Measurements from ENCODE around the gene TLL2.
A peak's percentile ranks its signal among the peaks of the same experiment; 100 is the strongest.

Gene TLL2

DNA sequence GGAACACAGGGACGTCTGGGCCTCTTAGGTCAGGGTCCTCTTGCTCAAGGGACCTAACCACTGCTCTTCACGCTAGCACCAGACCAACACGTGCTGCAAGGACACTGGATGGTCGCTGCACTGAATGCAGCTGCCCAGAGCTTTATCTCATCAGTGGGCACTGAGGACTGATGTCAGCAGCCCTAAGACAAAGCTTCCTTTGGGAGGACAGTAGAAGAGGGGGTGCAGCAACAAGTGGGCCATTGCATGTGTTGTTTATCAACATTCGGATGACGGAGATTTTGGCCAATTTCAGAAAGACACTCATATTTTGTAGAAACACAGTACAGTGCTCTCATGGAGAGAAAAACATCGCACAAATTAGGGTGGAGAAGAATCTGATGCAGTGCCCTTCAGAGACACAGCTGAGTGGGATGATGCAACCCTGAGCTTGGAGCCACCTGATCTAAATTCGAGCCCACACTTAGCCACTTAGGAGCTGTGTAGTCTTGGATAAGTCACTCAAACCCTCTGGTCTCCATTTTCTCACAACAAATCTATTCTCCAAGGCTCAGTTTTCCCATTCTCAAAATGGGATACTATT, 156.6 kb downstream of the TLL2 start:
- DNase-seq = no peak

DNA sequence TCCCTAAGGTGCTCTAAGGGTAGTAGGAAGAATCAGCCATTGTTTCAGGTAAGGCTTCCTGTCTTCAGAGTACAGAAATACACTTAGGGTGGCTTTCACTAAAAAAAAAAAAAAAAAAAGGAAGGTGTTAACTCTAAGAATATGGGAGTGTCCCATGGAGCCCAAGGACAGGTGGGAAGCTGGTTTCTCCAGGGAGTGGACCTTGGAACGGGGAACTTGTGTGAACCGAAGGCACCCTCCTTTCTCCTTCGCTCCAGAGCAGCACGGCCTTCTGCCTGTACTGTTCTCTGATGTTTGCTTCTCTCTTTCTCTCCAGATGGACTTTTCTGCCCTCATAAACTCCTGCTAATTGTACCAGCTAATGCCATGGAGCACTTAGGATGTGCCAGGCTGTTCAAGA, 161.1 kb downstream of the TLL2 start:
- no peak for DNase-seq

DNA sequence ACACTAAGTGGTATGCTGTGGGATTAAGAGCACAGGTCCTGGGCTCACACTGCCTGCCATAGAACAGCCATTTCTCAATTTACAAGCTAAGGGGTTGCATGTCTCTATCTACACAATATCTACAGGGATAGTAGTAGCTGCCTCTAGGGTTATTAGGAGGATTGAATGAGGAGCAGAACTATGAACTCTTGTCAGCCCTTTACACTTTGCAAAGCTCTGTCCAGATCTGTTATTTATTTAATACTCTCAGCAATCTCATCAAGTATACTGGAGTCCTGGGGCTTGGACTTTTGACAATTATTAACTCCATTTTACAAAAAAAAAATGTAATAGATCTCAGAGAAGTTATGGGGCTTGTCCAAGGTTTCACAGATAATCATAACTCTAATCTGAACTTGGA, 161.7 kb downstream of the TLL2 start:
- DNase-seq = no peak

DNA sequence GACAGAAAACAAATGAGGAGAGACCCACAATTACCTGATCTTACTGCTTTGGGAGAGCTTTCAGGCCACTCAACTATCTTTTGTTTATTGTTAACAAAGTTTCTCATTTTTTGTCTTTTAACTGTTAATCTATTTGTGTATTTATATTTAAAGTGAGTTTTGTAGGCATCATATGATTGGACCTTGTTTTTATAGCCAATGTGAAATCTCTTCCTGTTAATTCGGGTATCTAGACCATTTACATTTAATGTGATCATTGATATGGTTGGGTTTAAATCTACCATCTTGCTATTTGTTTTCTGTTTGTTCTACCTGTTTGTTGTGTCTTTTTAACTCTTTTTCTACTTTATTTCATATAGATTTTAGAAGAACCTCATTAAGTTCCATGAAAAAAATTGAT, 167.4 kb downstream of the TLL2 start:
- no peak for DNase-seq

DNA sequence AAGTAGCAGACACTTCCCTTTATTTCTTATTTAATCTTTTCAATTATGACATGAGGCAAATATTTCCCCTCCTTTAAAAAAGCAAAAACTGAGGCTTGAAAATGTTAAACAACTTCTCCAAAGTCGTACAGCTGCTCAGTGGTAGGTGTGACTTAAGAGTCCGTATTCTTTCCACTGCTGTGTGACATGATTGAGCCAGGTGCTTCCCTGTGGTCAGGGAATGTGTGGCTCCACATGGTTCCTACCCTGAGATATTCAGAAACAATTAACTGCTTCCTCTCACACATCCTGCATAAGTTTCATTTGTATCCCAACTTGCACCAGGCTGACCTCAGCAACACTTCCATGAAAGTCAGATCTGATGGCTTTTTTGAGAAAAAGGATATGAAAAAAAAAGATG, 168.5 kb downstream of the TLL2 start:
- DNase-seq = no peak

DNA sequence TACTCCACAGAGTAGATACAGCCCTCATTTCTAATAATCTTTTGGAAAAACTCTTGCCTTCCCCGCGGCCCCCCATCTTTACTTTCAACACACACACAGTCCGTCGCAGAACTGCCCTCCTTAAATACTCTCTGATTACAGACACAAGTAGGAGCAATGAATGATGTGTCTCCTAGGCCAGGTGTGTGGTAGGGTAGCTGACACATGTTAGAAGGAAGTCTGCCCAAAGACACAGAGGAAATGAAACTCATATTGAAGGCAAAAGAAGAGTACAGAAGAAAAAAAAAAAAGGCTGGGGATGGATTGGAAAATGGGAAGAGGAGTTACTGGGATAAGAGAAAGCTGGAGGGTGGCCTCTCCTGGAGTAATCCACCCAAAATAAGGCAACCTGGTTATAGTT, 169.5 kb downstream of the TLL2 start:
- DNase-seq = no peak

DNA sequence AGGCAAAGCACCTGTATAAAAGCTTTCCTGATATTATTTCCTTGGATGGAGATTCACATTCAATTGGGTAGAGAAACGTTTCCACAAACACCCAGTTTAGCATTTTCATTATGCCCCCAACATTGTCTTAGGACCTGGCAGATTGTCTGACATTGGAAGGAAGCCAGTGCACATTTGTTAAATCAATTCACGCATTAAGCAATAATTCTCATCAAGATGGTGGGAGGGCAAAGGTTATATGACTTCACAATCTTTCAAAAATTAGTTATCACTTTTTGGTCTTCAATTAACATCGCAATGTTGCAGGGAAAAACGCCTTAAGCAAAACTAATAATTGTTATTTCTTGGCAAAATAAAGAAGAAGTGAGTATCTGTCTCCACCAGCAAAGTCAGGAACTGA, 171.3 kb downstream of the TLL2 start:
- no peak for DNase-seq

DNA sequence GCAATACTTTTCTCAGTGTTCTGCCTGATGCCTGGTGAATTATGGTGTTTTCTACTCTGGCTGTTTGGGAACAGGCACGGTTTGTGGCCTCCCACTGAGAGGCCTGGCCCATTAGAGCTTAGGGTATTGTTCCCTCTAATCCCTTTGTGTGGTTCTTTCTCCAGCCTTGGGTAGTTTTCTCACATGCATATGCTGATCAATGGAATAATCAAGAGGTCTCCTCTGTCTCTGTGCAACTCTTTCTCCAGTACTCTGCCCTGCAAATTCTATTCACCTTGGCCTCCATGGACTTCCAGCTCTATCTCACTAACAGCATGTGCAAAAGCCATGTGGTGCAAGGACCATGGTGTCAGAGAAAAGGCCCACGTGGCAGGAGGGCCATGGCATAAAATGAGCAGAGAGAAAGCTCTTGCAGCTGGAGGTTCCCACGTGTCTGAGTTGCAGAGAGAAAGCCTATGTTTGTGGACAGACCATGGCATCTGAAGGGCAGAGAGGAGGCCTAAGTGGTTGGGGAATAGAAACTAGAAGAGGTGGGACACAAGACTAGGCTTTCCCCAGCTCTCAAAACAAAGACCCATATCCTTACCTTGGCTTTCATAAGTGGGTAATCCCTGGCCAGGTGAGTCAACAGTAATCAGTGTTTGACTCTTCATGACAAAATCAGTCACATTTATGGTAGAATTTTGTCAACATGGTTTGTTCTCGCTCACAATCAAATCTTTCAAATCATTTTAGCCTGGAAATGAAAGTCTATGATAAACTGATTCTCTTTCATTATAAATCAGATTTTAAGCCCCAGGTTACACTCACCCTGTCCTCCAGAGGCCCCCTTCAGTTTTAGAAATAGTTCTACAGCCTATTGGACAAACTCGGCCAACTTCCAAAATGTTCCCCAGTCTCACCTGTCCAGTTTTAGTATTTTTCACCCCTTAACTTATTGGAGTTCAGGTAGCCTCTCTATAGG, 172.2 kb downstream of the TLL2 start:
- DNase-seq = no peak

DNA sequence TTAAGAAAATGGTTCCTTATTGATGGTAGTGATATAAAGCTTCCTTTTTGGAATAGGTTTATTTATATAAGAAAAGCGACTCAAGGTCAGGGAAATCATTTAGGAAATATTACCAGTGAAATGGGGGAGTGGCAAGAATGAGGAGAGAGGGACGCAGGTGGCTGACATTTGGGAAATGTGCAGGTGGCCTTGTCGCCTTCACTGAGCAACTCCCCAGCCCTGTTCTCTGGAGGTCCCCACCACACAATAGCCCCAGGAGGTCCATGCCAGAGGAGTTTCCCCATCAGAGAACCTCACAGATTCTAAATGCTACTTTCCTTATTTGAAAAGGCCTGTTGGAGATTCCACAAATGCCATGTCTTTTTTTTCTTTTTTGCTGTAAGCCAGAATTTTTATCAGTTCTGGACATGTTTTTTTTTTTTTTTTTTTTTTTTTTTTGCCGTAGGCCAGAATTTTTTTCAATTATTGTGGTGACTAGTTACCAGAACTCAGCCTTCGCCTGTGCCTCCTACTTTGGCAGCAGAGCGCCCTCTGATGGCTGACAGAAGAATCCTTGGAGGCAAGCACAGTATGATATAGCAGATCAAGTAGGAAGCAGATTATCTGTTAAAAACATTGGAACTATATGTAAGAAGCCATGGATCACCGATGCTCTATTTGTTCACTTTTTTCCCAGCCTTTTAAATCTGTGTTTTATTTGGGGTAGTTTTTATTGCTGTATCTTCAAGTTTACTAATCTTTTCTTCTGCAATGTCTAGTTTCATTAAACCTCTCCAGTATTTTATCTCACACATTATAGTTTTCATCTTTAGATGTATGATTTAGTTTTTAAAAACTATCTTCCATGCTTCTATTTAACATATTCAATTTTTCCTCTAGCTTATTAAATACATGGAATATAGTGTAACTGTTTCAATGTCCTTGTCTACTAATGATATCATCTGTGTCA, 173.5 kb downstream of the TLL2 start:
- peak; percentile 22 to 74 (median 48) for DNase-seq

DNA sequence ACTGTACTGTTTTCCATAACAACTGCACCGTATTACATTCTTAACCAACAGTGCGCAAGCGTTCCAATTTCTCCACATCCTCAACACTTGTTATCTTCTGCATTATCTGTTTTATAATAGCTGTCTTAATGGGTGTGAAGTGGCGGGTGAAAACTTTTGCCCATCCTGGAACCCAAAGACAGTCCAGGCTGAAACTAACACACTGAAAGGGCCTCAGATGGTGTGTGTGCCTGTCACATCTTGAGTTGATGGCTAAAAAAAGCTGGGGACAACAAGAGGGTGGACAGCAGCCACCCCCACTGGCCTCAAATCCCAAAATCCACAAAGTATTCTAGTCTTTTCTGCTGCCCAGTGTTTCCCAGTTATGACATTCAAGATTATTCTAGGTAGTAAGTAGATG, 174.3 kb downstream of the TLL2 start:
- no peak for DNase-seq

DNA sequence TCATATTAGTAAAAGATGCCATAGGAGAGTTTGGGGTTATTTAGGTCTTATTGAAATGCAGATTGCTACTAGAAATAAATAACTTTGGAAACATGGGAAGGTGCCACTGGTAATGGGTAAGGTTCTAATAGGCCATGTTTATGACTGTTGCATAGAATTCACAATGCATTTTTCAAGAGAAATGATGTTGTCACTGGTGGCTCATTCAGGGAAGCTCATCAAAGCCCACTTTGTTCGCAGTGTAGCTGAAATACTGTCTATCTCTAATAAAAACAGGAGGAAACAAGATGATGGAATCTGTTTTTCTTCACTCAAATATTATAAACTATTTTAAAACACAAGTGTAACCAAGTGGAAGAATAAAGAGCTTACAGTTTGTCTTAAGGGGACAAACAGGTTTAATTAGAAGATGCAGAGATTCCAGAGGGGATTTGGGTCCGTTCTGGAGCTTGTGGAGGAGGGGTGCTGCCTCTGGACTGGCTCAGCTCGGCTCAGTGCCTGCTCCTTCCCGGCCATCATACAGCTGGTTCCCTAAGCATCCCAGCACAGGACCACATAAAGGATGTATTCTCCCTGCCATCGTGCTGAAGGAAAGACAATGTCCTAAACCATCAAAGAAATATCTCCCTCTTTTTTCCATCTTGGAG, 175.3 kb downstream of the TLL2 start:
- no peak for DNase-seq

DNA sequence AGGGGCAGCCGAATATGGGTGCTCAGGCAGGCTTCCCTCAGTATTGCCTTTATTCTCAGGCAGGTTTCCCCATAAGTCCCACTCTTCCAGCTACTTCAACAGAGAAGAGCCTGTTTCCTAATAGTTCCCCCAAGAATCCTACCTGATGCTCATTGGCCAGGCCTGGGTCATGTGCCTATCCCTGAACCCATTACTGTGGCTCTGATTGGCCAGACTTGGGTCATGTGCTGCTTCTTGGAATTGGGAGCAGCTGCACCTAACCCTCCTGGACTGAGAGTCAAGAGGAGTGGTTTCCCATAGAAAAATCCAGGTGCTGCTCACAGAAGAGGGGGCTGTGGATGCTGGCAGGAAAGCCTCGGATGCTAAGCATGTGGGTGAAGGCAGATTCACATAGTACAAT, 176.6 kb downstream of the TLL2 start:
- DNase-seq = no peak

DNA sequence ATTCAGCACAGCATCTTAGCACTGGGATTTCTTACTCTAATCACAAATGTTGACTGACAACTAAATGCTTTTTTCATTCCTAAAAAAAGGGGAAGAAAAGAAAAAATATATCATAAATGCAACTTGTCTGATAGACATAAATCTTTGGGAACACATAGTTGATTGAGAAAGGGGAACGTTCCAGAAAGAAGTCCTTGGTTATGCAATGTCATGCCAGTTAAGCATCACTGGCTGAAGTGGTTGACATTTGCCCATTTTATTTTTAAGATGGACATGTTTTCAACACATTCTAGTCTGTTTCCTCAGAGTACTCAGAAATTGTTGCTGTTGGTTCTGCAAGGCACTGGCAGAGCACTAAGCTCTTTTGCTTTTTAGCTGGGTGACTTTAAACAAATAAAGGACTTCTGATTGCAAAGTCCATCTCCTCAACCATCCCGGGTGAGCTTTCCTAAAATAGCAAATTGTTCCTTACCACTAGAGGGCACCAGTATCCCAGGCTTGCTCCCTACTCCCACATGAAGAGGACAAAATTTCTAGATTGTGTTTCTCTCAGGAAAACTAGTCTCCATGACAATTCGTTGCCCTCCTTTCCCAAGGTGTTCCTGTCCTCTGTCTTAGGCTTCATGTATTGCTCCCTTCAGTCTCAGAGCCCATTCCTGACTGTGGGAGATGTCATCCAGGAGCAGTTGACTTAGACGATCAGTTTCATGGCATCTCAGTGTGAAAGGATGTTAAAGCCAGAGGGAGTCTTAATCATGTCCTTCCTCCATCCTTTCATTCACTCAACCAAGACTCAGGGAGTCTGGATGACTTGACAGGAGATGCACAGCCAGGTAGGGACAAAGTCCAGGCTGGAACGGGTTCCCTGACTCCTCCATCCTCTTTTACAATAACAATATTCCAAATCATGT, 178.9 kb downstream of the TLL2 start:
- peak in 1 of 6 experiments; percentile 2 for DNase-seq

DNA sequence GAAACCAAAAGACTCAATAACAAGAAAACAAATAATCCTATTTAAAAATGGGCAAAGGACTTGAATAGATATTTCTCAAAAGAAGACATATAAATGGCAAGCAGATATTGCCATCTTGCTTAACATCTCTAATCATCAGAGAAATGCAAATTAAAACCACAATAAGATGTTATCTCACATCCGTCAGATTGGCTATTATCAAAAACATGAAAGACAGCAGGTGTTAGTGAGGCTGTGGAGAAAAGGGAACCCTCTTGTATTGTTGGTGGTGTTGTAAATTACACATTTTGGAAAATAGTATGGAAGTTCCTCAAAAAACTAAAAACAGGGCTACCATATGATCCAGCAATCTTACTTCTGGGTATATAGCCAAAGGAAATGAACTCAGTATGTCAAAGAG, 180.6 kb downstream of the TLL2 start:
- peak in 3 of 6 experiments; percentile 59 to 66 (median 65) for DNase-seq

DNA sequence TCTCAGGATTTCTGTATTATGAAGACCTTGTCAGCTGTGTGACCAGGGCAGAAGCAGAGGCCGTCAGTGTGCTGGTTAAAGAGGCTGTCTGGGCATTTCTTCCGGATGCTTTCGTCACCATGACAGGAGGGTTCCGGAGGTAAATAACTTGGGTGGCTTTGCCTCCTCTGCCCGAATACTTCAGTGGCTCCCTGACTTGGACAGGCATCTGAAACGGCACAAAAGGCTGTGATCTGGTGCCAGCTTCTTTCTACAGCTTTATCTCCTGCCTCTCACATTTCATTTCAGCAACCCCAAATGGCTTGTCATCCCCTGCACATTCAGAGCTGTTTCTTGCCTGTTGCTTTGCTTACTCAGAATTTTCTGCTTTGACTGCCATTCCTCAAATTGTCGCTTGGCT, 186.3 kb downstream of the TLL2 start:
- DNase-seq = no peak

DNA sequence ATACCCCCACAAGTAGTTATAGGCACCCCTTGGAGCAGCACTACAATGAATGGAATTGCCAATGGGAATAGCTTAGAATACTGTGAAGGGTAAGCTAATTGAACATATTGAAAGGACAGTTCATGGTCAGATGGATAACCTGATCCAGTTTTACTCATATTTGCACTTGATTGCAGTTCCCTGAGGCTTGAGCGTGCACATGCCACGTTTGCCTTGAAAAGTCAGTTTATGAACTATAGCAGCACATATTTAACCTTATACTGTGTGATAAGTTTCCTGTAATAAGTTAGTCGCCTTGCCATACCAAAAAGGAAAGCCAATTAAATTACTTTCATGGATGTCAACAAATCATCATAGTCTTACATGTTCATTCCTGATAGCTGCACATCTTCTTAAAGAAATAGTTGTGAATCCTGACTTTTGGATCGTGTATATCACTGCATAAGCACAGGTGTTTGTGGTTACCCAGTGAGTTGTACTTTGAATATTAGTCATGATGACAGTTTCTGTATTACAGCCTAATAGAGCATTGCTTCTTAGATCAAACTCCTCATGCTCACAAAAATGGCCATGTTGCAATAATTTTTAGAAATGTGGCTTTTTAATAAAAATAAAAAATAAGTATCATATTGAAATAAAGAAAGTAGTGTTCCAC, 187.9 kb downstream of the TLL2 start:
- no peak for DNase-seq

DNA sequence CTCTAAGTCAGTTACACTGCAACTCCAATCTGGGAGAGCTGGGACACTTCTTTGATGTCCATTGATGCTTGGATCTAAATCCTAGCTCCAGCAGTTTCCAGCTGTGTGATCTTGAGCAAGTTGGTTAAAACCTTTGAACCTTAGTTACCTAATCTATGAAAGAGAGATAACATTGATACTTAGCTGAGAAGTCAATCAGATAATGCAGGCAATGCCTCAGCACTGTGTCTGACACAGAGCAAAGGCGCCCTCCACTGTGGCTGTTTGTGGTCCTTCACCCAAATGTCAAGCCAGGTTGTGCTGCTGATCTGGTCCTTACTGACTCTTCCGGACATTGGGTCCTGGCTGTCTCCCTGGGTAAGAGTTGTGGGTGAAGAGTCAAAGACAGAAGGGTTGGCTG, 189.3 kb downstream of the TLL2 start:
- no peak for DNase-seq

DNA sequence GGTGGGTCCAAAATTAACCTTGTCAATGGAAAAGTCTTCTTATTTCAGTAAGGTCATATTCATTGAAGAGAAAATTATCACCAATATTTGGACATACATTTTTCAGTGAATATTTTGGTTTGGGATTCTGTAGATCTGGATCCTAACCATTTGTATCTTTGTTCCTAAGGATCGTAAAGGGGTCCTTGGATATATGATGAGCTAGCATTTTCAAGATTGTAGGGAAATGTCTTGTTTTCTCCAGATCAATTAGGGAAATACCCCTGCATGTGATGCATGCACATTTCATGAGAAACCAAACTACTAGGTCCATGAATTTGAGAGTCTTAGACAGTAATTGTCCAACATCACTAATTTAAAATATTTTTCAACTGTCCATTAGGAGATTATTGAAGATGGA, 191.5 kb downstream of the TLL2 start:
- DNase-seq = no peak

DNA sequence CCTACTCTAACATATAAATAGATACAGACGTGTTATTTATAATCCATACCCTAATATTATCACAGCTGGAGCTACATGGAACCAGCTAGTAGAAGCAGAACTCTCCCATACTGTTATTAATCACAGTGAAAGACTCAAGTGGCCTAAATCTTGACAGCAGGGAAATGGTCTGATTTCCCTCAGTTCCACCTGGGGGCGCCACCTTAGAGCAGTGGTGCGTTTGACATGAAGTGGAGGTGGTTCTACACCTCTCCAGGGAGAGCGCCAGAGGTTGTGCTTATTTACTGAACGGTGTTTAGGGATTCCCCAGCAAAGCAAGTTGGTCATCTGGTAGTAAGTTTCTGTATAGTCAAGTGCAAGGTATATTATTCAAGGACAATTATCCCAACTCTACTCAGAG, 191.9 kb downstream of the TLL2 start:
- DNase-seq = no peak

DNA sequence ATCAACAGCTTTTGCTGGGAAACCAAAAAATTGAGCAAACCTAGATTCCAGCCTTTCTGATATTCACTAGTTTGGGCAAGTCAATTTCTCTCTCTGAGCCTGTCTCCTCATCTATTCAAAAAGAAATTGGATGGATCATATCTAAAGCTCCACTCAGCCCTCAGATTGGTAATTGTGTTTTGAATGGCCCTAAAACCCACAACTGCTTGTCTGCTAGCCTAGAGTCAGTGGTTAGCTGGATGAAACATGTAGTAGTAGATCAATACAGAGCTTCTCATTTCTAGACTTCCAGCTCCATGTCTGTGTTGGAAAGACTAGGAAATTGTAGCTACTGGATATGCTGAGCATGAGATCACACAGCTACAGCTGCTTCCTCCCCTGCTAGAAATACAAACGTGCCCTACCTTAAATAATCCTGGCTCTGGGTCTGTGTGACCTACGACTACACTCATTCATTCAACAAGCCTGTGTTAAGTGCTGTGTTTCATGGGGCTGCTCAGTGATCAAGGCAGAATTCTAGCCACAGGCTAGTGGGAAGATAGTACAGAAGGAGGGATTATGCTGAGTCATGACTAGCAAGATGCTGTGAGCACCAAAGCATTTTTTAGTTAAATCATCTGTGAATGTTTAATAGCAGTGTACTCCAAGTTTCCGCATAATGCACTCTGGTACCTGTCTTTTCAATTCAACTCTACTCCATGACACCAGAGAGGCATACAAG, 193.8 kb downstream of the TLL2 start:
- no peak for DNase-seq
